ENCODE measurements around the gene KRTAP2-1.
"Not testable (repeated sequence)": the region's sequence is repeated elsewhere in the genome, so short reads cannot be mapped to it uniquely, and the experiment has no call there.

KRTAP2-1 gene, protein sequence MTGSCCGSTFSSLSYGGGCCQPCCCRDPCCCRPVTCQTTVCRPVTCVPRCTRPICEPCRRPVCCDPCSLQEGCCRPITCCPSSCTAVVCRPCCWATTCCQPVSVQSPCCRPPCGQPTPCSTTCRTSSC

DNA sequence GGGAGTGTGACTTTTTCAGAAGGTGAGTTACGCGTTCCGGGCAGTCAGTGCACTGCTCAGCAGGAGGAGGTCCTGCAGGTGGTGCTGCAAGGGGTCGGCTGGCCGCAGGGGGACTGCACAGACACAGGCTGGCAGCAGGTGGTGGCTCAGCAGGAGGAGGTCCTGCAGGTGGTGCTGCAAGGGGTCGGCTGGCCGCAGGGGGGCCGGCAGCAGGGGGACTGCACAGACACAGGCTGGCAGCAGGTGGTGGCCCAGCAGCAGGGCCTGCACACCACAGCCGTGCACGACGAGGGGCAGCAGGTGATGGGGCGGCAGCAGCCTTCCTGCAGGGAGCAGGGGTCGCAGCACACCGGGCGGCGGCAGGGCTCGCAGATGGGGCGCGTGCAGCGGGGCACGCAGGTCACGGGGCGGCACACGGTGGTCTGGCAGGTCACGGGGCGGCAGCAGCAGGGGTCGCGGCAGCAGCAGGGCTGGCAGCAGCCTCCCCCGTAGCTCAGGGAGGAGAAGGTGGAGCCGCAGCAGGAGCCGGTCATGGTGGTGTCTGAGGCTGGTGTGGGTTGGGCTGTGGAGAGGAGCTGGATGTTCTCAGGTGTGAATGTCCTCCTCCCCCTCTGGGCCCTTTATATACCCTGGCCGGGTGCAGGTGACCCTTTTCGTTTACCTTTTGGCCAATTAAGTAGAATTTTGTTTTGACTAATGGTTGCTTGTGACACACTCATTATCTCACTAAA, at the start of gene KRTAP2-1:
Gene KRTAP2-1, minus strand, starts transcription at position 582 of the 731 bp plus-strand sequence. Its CDS starts 49 bp downstream, at position 533.
- H3K36me3 Mint-ChIP-seq (ENCODE audit: low read depth); H3K4me1 Mint-ChIP-seq (ENCODE audit: low read depth); intact Hi-C loops (cut with micrococcal nuclease); H3K9me3 Mint-ChIP-seq; H3K4me3 Mint-ChIP-seq; H3K27ac Mint-ChIP-seq: not testable (repeated sequence)
- H3K27me3 Mint-ChIP-seq: peaks cover 24% of the 10 kb centered on the region

DNA sequence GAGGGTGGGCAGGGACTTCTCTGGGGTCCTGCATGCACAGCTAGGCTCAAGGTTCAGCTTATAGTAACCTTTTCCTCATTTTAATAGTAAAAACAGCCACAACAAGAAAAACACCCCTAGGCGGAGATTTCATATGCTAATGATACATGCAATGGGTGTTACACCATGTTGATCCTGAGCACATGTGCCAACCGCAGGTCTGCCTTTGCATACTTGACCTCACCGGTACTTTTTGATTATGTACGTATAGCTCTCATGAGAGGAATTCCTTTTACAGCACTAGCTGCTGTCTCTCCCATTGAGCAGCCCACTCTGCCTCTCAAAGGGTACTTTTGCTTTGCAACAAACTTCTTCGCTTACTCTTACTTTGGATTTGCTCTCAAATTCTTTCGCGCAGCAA, 48.9 kb upstream of the KRTAP2-1 start:
- Mint-ChIP-seq H3K27ac (no peak overlapping the region), H3K36me3 (ENCODE audit: low read depth) (no peaks in the 10 kb centered on the region), H3K4me3 (no peak overlapping the region), H3K4me1 (ENCODE audit: low read depth) (peaks cover 8% of the 10 kb centered on the region), H3K27me3 (peaks cover 11% of the 10 kb centered on the region), H3K9me3 (peaks cover 7% of the 10 kb centered on the region)
- intact Hi-C loops (cut with micrococcal nuclease): no loop called here

DNA sequence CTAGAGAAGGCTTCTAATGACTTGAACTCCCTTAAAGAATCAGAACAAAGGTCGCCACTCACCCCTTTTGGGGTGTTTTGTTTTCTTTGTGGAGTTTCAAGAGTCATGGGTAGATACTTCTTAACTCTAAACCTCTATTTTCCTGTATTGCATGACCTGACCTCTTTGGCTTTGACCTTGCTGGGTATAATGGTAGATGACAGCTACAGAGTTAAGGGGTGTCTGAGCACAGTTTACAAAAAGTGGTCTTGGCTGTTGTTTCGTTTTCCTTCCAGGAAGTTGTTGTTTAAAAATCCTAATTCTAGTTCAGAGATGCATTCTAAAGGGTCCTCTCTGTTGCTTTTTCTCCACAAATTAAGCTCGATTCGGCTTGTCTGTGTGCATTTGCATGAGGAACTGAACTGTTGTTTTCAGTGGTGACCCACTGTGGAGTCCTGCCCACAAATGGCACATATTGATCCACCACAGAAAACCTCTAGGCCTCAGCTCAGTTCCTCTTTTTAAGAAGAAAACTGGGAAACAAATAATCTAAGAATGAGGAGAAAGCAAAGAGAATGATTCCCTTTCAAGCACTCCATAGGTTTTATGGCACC, 41.7 kb upstream of the KRTAP2-1 start:
- intact Hi-C loops (cut with micrococcal nuclease); H3K9me3 Mint-ChIP-seq; H3K27me3 Mint-ChIP-seq; H3K4me3 Mint-ChIP-seq; H3K27ac Mint-ChIP-seq; H3K36me3 Mint-ChIP-seq (ENCODE audit: low read depth); H3K4me1 Mint-ChIP-seq (ENCODE audit: low read depth): not testable (repeated sequence)

DNA sequence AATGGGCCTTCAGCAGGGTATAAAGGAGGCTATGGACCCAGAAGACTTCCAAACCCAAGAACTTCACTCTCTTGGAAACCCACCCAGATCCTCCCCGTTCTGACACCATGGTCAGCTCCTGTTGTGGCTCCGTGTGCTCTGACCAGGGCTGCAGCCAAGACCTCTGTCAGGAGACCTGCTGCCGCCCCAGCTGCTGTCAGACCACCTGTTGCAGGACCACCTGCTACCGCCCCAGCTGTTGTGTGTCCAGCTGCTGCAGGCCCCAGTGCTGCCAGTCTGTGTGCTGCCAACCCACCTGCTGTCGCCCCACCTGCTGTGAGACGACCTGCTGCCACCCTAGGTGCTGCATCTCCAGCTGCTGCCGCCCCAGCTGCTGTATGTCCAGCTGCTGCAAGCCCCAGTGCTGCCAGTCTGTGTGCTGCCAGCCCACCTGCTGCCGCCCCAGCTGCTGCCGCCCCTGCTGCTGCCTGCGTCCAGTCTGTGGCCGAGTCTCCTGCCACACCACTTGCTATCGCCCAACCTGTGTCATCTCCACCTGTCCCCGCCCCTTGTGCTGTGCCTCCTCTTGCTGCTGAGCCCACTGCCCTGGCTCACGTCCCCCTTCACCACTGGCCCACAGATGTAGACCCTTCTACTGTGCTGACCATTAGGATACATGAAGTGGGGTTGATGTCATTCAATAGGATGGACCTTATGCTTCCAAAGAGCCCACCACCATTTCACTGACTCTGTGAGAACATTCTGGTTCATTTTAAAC, 37.2 kb upstream of the KRTAP2-1 start, which contains the start of gene KRTAP4-7:
Gene KRTAP4-7, plus strand, starts transcription at position 51 of the 757 bp plus-strand sequence. Its CDS starts 57 bp downstream, at position 108.
- not testable (repeated sequence) for H3K9me3 Mint-ChIP-seq; H3K4me1 Mint-ChIP-seq (ENCODE audit: low read depth)

DNA sequence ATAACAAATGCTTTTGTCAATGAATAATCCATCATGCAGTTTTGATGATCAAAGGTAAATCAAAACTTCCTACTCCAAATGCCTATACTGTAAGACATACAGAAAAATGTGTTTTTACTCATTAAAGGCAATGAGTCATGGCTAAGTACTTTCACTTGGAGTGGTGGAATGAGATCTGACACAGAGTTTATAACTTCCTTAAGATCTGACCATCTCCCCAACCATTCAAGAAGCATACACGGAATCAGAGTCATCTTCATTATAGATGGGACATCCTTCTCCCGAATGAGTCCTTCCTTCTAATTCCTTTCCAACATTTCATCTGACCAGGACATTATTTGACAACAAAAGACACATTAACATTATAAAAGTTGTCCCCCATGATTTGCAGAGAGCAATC, 36.3 kb upstream of the KRTAP2-1 start:
- H3K36me3 Mint-ChIP-seq (ENCODE audit: low read depth); H3K27ac Mint-ChIP-seq; H3K4me1 Mint-ChIP-seq (ENCODE audit: low read depth); H3K4me3 Mint-ChIP-seq; intact Hi-C loops (cut with micrococcal nuclease); H3K27me3 Mint-ChIP-seq; H3K9me3 Mint-ChIP-seq: not testable (repeated sequence)

More for the DNA sequence above, 37.2 kb upstream of the KRTAP2-1 start, which contains the start of gene KRTAP4-7:
- H3K27ac Mint-ChIP-seq; H3K36me3 Mint-ChIP-seq (ENCODE audit: low read depth); H3K27me3 Mint-ChIP-seq; intact Hi-C loops (cut with micrococcal nuclease); H3K4me3 Mint-ChIP-seq: not testable (repeated sequence)

DNA sequence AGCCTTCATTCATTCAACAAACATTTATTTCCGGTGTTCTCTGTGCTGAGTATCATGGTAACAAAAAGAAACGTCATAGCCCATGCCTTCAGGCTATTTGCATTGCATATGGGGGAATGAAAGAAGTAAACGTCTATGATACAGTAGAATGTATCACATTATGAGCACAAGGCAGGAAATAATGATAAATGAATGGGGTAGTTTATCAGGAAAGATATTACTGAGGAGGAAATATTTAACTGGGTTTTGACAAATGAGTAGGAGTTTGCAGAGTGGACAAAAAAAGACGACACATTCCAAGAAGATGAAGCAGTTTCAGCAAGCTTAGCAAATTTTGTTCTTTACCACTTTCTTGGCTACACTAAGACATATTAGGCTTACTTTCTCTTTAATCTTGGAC, 35.5 kb upstream of the KRTAP2-1 start:
- Mint-ChIP-seq H3K9me3 (no peaks in the 10 kb centered on the region), H3K4me3 (no peak overlapping the region), H3K27me3 (peaks cover 4% of the 10 kb centered on the region), H3K4me1 (ENCODE audit: low read depth) (no peaks in the 10 kb centered on the region), H3K36me3 (ENCODE audit: low read depth) (no peaks in the 10 kb centered on the region), H3K27ac (no peak overlapping the region)
- intact Hi-C loops (cut with micrococcal nuclease): no loop called here

DNA sequence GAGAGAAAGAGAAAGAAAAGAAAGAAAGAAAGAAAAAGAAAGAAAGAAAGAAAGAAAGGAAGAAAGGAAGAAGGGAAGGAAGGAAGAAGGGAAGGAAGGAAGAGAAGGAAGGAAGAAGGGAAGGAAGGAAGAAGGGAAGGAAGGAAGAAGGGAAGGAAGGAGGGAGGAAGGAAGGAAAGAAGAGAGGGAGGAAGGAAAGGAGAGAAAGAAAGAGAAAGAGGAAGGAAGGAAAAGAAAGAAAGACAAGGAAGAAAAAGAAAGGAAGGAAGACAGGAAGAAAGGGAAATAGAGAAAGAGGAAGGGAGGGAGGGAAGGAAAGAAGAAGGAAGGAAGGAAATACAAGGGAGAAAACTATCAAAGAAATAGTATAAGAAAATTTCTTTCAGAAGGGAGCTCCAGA, 29.7 kb upstream of the KRTAP2-1 start:
- Mint-ChIP-seq H3K9me3 (peaks cover 12% of the 10 kb centered on the region), H3K27ac (no peak overlapping the region), H3K4me1 (ENCODE audit: low read depth) (no peaks in the 10 kb centered on the region), H3K4me3 (no peak overlapping the region), H3K36me3 (ENCODE audit: low read depth) (no peaks in the 10 kb centered on the region), H3K27me3 (peaks cover 3% of the 10 kb centered on the region)
- intact Hi-C loops (cut with micrococcal nuclease): no loop called here

DNA sequence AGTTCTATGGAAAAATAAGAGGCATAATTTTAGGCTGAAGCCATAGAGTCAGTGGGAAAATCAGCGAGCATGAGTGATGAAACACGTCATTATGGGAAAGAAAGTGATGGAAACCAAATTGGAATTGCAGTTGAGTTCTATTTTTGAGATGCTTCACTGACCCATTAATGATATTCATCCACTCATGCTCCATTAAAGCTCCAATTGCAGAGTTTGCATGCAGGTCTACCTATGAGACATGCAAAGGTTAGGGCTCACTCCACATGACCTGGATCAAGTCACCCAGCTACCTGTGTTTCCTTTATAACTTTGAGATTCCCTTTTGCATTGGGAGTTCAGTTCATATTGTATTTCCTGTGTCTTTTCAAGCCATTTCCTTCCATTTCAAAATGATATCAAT, 26.6 kb upstream of the KRTAP2-1 start:
- no peak overlapping the region for H3K27ac Mint-ChIP-seq
- no peak overlapping the region for H3K4me3 Mint-ChIP-seq
- no peaks in the 10 kb centered on the region for H3K4me1 Mint-ChIP-seq (ENCODE audit: low read depth)
- H3K36me3 Mint-ChIP-seq (ENCODE audit: low read depth): no peaks in the 10 kb centered on the region
- peaks cover 3% of the 10 kb centered on the region for H3K27me3 Mint-ChIP-seq
- intact Hi-C loops (cut with micrococcal nuclease): no loop called here
- H3K9me3 Mint-ChIP-seq: peaks cover 12% of the 10 kb centered on the region

DNA sequence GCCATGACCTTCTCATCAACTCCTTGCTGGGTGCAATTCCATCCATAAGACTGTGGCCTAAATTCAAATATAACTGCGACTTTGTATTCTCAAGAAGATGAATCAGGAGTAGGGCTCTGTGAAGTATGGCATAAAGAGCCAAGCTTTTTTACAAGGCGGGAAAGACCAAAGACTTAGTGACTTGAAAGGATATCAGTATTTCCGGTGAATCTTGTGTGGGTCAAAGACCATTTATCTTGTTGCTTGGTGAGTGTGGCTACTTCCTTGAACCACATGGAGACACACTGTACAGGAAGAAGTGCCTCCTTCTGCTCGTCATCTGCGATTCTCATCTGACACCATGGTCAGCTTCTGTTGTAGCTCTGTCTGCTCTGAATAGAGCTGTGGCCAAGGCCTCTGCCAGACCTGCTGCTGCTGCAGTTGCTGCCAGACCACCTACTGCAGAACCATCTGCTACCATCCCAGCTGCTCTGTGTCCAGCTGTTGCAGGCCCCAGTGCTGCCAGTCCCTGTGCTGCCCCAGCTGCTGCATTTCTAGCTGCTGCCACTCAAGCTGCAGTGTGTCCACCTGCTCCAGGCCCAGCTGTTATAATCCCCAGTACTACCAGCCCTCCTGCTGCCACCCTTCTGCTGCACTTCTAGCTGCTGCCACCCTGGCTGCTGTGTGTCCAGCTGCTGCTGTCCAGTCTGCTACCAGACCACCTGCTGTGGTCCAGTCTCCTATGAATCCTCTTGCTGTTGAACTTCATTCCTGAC, 24.7 kb upstream of the KRTAP2-1 start:
- Mint-ChIP-seq H3K27me3 (peaks cover 3% of the 10 kb centered on the region), H3K9me3 (peaks cover 7% of the 10 kb centered on the region), H3K27ac (no peak overlapping the region), H3K4me3 (no peak overlapping the region), H3K36me3 (ENCODE audit: low read depth) (no peaks in the 10 kb centered on the region), H3K4me1 (ENCODE audit: low read depth) (no peaks in the 10 kb centered on the region)
- intact Hi-C loops (cut with micrococcal nuclease): no loop called here

DNA sequence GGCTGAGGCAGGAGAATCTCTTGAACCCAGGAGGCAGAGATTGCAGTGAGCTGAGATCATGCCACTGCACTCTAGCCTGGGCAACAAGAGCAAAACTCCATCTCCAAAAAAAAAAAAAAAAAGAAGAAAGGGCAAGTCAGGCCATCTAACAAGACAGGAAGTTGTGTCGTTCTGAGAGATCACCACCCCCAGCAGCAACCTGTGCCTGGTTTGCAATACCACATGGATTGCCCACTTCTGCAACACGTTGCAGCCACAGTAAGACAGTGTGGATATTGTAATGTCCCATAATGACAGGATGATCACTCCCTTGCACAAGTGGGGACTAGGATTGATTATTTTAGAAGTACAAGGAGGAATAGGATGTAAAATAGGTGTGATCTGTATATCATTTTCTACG, 21.9 kb upstream of the KRTAP2-1 start:
- Mint-ChIP-seq H3K4me1 (ENCODE audit: low read depth) (no peaks in the 10 kb centered on the region), H3K27ac (no peak overlapping the region), H3K4me3 (no peak overlapping the region), H3K27me3 (no peaks in the 10 kb centered on the region), H3K9me3 (no peaks in the 10 kb centered on the region), H3K36me3 (ENCODE audit: low read depth) (no peaks in the 10 kb centered on the region)
- intact Hi-C loops (cut with micrococcal nuclease): no loop called here

DNA sequence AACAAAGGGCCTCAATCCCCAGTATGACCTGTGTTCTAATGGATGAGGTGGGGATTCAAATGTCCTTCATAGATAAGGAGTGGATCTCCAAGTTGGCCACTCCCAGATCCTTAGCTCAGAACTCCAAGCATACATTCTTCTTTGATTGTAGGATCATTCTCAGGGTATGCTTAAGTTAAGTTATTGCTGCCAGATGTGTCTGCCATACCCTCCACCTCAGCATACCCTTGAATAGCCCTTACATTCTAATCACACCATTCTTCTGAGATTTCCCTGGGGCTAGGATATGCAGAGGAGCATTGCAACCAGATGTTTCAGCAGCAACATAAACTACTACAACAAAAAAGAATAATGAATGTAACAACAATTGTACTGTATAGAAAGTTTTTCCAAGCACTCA, 20.2 kb upstream of the KRTAP2-1 start:
- H3K27ac Mint-ChIP-seq: no peak overlapping the region
- intact Hi-C loops (cut with micrococcal nuclease): no loop called here
- H3K4me1 Mint-ChIP-seq (ENCODE audit: low read depth): no peaks in the 10 kb centered on the region
- H3K9me3 Mint-ChIP-seq: no peaks in the 10 kb centered on the region
- H3K36me3 Mint-ChIP-seq (ENCODE audit: low read depth): no peaks in the 10 kb centered on the region
- H3K27me3 Mint-ChIP-seq: peaks cover 3% of the 10 kb centered on the region
- no peak overlapping the region for H3K4me3 Mint-ChIP-seq

DNA sequence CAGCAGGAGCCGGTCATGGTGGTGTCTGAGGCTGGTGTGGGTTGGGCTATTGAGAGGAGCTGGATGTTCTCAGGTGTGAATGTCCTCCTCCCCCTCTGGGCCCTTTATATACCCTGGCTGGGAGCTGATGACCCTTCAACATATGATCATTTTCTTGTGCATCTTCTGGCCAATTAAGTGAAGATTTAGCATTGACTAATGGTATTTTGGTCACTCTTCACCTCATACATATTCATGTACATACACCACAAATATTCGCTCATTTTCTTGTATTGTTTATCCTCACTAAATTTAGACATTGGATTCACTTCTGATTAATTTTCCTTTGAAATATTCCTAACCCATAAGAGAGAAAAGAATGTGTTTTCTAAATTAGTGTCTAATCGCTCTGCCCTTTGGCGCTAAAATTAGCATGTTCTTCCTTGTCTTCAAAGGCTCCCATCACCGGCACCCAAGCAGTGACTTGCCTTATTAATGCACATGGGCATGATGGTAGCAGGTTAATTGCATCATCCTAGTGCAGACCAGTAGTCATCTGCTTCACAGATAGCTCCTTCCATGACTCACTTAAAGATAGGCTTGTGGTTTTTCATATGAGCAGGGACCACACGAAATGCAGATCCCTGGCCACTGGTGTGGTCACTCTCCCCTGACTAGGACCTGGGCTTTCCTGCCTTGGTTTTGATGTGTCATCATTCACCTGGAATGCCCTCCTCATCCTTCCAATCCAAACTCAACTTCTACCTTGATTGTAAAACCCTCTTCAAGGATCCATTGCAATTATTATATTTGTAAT, 18.9 kb upstream of the KRTAP2-1 start, which contains the start of gene KRTAP2-4:
Gene KRTAP2-4, minus strand, starts transcription at position 51 of the 796 bp plus-strand sequence. Its CDS starts 34 bp downstream, at position 17.
- H3K27me3 Mint-ChIP-seq: peaks cover 7% of the 10 kb centered on the region
- H3K4me1 Mint-ChIP-seq (ENCODE audit: low read depth): no peaks in the 10 kb centered on the region
- no peaks in the 10 kb centered on the region for H3K9me3 Mint-ChIP-seq
- no peak within 1 kb of the TSS for H3K4me3 Mint-ChIP-seq
- intact Hi-C loops (cut with micrococcal nuclease): no loop called here
- H3K36me3 Mint-ChIP-seq (ENCODE audit: low read depth): no peaks in the 10 kb centered on the region
- H3K27ac Mint-ChIP-seq: no peak within 1 kb of the TSS

Measured in dendritic cell treated with granulocyte-macrophage colony-stimulating factor and Interleukin-4, amounts not matched to agents 40 ng/mL and 50 ng/mL, for 4 days (primary cell).